A549 (cell line): ENCODE data around the gene RAD9A.

ENCODE experiments used
- BCL3 ChIP-seq: fragments of >200 bp; sonication (Bioruptor Twin); formaldehyde crosslinking; IDR thresholded peaks from 3 replicates; pipeline ENCODE4 v1.6.1; 2016
- CHD4 ChIP-seq: fragments of 200-600 bp; sonication (generic); IDR thresholded peaks from 2 replicates; pipeline ENCODE4 v1.6.1; 2016; ENCODE audit warnings: antibody characterized with exemption, mild to moderate bottlenecking, borderline replicate concordance
- EHMT2 ChIP-seq: fragments of 200-600 bp; sonication (generic); IDR thresholded peaks from 2 replicates; pipeline ENCODE4 v1.6.1; 2016; ENCODE audit warnings: antibody characterized with exemption, low read depth, mild to moderate bottlenecking, moderate library complexity
- EP300 ChIP-seq, 2 experiments: fragments of >200 bp; sonication (Bioruptor Twin); formaldehyde crosslinking; IDR thresholded peaks; 2 replicates in 1 of 2; 3 replicates in 1 of 2; pipeline ENCODE4 v1.6.1; 2016 to 2017
- FOSL2 ChIP-seq, 2 experiments: fragments of 450-650 bp in 1 of 2; fragments of >200 bp in 1 of 2; sonication (Bioruptor Twin) in 1 of 2; formaldehyde crosslinking; IDR thresholded peaks; 2 replicates each; pipeline versions ENCODE4 v1.5.0 to v1.6.1; 2016 to 2020; ENCODE audit warnings: mild to moderate bottlenecking in 1 of 2, moderate library complexity in 1 of 2
- JUN ChIP-seq, 2 experiments: fragments of >200 bp; sonication (Bioruptor Twin); formaldehyde crosslinking; IDR thresholded peaks; 2 replicates in 1 of 2; 3 replicates in 1 of 2; pipeline ENCODE4 v1.6.1; 2016 to 2017
- KDM5A ChIP-seq: fragments of 200-600 bp; sonication (generic); IDR thresholded peaks from 2 replicates; pipeline ENCODE4 v1.6.1; 2016; ENCODE audit warnings: antibody characterized with exemption, mild to moderate bottlenecking
- MAFK ChIP-seq: fragments of 450-650 bp; IDR thresholded peaks from 2 replicates; pipeline ENCODE4 v1.6.1; 2014; ENCODE audit not compliant: partially characterized antibody
- POLR2A ChIP-seq: IDR thresholded peaks from 2 replicates; pipeline ENCODE4 v1.6.1; 2012; ENCODE audit warnings: mild to moderate bottlenecking, low read length
- TF ChIP-seq, protein P1 (sequence below): fragments of >200 bp; sonication (Bioruptor Twin); formaldehyde crosslinking; IDR thresholded peaks from 3 replicates; pipeline ENCODE4 v1.5.1; 2016
- TF ChIP-seq, protein P2 (sequence below): fragments of 250-450 bp; sonication (Bioruptor Pico); IDR thresholded peaks from 2 replicates; pipeline ENCODE4 v1.5.0; 2021; ENCODE audit warnings: mild to moderate bottlenecking, moderate library complexity, borderline replicate concordance

DNA sequence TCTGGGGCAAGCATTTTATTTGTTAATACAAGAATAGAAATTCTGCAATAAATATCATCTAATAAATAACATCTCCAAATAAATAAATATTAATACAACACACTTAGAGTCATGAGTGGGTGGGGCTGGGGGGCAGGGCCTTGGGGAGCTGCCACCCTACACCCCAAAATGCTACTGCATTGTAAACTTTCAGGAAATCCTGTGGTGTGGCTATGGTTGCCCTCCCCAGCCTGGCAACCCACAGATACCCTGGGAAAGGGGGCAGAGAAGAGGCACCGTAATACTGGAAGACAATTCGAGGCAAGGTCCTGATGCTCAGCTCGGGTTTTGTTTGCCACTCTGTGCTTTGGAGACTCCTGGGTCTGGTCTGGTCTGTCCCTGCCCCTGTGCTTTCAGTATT, 27.6 kb upstream of the RAD9A start:
- TF ChIP-seq POLR2A, result no peak
- TF ChIP-seq, protein P1, sequence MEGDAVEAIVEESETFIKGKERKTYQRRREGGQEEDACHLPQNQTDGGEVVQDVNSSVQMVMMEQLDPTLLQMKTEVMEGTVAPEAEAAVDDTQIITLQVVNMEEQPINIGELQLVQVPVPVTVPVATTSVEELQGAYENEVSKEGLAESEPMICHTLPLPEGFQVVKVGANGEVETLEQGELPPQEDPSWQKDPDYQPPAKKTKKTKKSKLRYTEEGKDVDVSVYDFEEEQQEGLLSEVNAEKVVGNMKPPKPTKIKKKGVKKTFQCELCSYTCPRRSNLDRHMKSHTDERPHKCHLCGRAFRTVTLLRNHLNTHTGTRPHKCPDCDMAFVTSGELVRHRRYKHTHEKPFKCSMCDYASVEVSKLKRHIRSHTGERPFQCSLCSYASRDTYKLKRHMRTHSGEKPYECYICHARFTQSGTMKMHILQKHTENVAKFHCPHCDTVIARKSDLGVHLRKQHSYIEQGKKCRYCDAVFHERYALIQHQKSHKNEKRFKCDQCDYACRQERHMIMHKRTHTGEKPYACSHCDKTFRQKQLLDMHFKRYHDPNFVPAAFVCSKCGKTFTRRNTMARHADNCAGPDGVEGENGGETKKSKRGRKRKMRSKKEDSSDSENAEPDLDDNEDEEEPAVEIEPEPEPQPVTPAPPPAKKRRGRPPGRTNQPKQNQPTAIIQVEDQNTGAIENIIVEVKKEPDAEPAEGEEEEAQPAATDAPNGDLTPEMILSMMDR, result no peak
- no peak for TF ChIP-seq EP300 (IDR thresholded peaks at IDR 0.05)
- no peak for TF ChIP-seq KDM5A
- no peak for TF ChIP-seq BCL3
- TF ChIP-seq MAFK, result no peak
- no peak for TF ChIP-seq FOSL2 (IDR thresholded peaks at IDR 0.05)
- no peak for TF ChIP-seq FOSL2 (CRISPR knock-in tag; IDR thresholded peaks at IDR 0.05)
- TF ChIP-seq, protein P2, sequence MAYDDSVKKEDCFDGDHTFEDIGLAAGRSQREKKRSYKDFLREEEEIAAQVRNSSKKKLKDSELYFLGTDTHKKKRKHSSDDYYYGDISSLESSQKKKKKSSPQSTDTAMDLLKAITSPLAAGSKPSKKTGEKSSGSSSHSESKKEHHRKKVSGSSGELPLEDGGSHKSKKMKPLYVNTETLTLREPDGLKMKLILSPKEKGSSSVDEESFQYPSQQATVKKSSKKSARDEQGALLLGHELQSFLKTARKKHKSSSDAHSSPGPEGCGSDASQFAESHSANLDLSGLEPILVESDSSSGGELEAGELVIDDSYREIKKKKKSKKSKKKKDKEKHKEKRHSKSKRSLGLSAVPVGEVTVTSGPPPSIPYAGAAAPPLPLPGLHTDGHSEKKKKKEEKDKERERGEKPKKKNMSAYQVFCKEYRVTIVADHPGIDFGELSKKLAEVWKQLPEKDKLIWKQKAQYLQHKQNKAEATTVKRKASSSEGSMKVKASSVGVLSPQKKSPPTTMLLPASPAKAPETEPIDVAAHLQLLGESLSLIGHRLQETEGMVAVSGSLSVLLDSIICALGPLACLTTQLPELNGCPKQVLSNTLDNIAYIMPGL (CRISPR knock-in tag), result no peak
- TF ChIP-seq JUN (IDR thresholded peaks at IDR 0.05), result no peak
- no peak for TF ChIP-seq CHD4
- TF ChIP-seq EHMT2, result no peak
